Transverse colon (tissue), 3 donors: ENCODE results near the gene MAN1C1.

Experiments
- CTCF ChIP-seq, 5 experiments: fragments of 200-600 bp in 3 of 5; fragments of 450-650 bp in 2 of 5; sonication (generic) in 3 of 5; IDR thresholded peaks; 1 replicate in 2 of 5; 2 replicates in 3 of 5; pipeline ENCODE4 v1.5.1; 2016 to 2017; ENCODE audit warnings: antibody characterized with exemption in 5 of 5, inconsistent platforms in 3 of 5, mild to moderate bottlenecking in 2 of 5, moderate library complexity in 1 of 5
- EP300 ChIP-seq: sonication (generic); formaldehyde crosslinking; IDR thresholded peaks from one replicate; pipeline ENCODE4 v1.6.1; 2017; ENCODE audit warnings: antibody characterized with exemption, low read depth
- POLR2A ChIP-seq: fragments of 450-650 bp; IDR thresholded peaks from one replicate; pipeline ENCODE4 v1.6.1; 2016; ENCODE audit warnings: antibody characterized with exemption, mild to moderate bottlenecking, moderate library complexity

DNA sequence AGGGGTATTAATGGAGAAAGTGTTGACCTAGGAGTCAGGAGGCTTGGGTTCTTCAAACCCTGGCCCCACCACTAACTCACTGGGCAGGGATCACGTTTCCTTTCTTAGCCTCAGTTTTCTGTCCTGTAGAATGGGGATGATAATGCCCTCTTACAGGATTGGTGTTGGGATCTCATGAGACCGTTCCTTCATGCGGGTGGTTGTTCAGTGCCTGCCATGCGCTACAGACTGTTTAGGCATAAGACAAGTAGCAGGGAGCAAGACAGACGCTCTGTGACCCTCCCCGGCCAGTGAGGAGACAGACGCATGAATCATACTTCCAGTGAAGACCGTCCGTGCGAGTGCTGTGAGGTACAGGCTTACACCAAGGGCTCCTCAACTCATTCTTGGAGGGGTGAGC lies 81.7 kb downstream of the MAN1C1 start:
- TF ChIP-seq CTCF (IDR thresholded peaks at IDR 0.05): no peak
- no peak for TF ChIP-seq POLR2A
- TF ChIP-seq EP300: no peak
